GM23338 (cell line): ENCODE measurements around the gene MYH6.

Source experiments
- CTCF ChIP-seq, 2 experiments: fragments of 200-600 bp in 1 of 2; sonication (generic) in 1 of 2; conservative IDR thresholded peaks; 2 replicates each; pipeline versions ENCODE4 v1.5.1 to v1.6.1; 2016 to 2017; ENCODE audit warnings: antibody characterized with exemption in 2 of 2, low read depth in 2 of 2, mild to moderate bottlenecking in 2 of 2, moderate library complexity in 1 of 2
- EZH2 ChIP-seq: fragments of 200-600 bp; sonication (generic); IDR thresholded peaks from one replicate; pipeline ENCODE4 v1.8.0; 2017; ENCODE audit warnings: antibody characterized with exemption, mild to moderate bottlenecking, low read depth; ENCODE audit not compliant: unreplicated experiment
- REST ChIP-seq: IDR thresholded peaks from one replicate; pipeline ENCODE4 v1.6.1; 2018; ENCODE audit warnings: antibody characterized with exemption; ENCODE audit not compliant: unreplicated experiment

- no peak for TF ChIP-seq EZH2
- TF ChIP-seq REST = no peak
- no peak for TF ChIP-seq CTCF (conservative IDR thresholded peaks at IDR 0.05; ENCODE audit: low read depth in 2 of 2)
Measured at GRCh38 chr14:23403908-23404307, 4.2 kb downstream of the MYH6 start.
